GM21390 (cell line): ENCODE data around the gene SLC6A19.

Source experiments
- ATAC-seq: cut with Tn5 transposase; IDR thresholded peaks from one replicate; pipeline ENCODE4 v1.9.1; 2021; ENCODE audit not compliant: unreplicated experiment

SLC6A19 gene

GRCh38 chr5:1179383-1179715 lies 22.0 kb upstream of the SLC6A19 start:
- no peak for ATAC-seq

DNA sequence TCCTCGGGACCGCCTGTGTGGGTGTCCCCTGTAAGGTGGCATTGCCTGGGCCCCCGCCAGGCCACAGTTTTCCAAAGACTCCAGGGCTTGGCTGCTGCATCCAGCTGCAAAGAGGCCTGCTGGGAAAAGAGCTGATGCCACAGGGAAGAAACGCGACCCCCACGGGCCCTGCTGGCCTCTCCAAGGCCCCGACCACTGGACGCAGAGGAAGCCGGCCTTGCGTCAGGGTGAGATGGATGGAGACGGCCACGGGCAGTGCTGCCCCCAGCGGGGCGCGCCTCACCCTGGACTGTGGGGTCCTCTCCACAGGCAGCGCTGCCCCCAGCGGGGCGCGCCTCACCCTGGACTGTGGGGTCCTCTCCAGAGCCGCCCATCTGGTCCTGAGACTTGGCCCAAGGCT lies 21.3 kb upstream of the SLC6A19 start:
- ATAC-seq: no peak

GRCh38 chr5:1180841-1181271 lies 20.5 kb upstream of the SLC6A19 start:
- ATAC-seq: no peak

DNA sequence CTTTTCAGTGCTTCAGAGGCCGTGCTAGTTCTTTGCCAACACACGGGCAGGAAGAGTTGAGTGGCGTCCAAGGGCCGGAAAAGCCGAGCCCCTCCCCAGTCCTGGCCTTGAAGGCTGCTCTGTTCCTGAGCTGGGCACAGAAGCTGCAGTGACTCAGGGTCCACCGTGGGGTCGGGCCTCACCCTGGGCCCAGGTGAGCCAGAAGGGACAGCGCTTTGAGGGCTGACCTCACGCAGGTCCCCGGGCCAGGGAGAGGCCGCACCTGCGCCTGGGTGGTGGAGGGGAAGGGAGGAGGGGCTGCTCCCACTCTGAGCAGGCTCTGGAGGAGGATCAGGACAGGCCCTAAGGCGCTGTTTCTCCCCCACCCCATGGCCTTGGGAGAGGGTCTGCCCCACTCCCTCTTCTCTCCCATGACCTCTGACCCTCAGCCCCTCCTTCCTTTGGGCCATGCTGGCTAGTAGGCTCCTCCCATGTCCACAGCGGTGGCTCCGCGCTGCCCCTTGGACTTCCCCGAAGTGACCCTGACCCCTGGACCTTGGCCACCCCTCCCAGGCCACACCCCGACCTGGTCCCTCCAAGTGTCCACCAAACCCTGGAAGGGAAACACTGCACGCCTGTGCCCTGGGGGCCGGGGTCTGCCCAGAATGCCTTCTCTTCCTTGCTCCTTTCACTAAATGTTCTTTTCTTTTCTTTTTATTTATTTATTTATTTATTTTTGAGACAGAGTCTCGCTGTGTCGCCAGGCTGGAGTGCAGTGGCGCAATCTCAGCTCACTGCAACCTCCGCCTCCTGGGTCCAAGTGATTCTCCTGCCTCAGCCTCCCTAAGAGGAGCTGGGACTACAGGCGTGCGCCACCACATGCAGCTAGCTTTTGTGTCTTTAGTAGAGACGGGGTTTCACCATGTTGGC lies 19.7 kb upstream of the SLC6A19 start:
- ATAC-seq: no peak

GRCh38 chr5:1182360-1182632 lies 19.1 kb upstream of the SLC6A19 start:
- ATAC-seq: no peak

- no peak for ATAC-seq
These were observed 18.6 kb upstream of the SLC6A19 start for GRCh38 chr5:1182633-1183423.

GRCh38 chr5:1183424-1184162 lies 17.8 kb upstream of the SLC6A19 start:
- no peak for ATAC-seq

DNA sequence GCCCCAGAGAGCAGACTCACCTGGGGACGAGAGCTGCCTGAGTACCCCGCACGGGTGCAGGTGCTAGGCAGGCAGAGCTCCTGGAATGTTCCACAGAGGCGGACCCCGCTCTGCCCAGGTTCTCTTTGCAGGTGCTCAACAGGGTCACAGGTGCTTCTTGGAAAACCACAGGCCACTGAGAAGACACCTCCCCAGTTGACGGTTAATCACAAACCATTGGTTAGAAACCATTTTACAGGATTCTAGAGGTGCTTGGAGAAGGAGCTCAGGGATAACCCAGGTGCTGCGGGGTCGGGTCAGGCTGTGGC lies 17.3 kb upstream of the SLC6A19 start:
- no peak for ATAC-seq

- ATAC-seq: no peak
These were observed 16.9 kb upstream of the SLC6A19 start for GRCh38 chr5:1184481-1184880.

- ATAC-seq: no peak
These were observed 16.3 kb upstream of the SLC6A19 start for GRCh38 chr5:1185038-1185627.

DNA sequence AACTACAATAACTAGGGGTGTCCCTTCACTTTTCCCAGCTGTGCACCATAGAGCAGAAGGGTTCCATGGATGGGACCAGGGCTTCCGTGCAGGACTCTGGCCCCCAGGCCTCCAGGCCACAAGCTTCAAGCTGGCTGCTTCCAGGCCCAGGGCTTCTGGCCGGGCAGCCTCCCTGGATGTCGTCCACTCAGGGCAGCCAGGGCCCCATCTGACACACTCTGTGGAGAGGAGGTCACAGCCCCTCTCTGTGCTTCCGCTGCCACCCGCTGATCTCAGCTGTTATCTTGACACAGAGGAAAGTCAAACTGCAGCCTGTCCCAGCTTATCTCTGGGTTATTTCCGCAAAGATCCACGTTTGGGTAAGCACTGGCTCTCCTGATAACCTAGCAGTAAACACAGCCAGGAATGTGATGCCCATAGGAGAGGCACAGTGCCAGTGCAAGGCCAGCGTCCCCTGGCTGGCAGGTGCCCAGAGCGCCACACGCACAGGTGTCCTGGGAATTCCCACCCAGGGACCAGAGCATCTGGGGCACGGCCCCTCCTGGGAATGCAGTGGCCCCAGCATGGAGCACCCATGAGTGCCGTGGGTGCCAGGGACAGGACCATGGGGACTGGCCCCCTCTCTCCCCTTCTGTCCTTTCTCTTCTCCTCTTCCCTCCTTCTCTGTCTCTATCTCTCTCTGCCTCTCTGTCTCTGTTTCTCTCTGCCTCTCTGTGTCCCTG lies 15.6 kb upstream of the SLC6A19 start:
- no peak for ATAC-seq

- no peak for ATAC-seq
These were observed 14.8 kb upstream of the SLC6A19 start for GRCh38 chr5:1186351-1187233.

DNA sequence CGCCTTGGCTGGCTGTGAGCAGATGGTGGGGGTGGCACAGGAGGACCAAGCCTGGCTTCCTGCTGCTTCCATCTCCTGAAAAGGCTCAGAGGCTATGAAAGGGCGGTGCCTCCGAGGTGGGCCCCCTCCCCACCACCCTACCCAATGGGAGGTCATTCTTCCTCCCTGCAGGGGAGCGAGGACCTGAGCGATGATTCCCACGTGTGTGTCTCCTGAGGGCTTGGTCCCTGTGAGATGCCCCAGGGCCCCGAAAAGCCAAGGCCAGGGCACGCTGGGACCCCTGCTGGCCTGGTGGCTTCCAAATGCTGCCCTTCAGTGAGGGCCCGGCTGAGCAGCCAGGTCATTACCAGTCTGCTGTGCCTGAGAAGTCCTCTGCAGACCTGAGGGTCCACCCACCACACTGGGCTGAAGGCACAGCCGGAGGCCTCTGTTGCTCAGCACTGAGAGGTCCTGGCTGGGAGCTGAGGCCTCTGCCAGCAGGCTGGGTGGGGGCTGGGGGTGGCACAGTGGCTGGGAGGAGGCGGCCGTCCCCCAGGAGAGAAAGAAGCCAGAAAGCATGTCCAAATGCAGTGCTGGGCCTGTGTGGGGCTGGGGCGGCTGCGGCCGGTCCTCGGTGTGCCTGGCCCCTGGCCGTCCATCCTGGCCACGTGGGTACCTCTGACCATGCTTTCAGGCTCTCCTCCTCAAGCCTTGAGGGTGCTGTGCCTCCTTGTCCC lies 14.0 kb upstream of the SLC6A19 start:
- ATAC-seq: no peak

DNA sequence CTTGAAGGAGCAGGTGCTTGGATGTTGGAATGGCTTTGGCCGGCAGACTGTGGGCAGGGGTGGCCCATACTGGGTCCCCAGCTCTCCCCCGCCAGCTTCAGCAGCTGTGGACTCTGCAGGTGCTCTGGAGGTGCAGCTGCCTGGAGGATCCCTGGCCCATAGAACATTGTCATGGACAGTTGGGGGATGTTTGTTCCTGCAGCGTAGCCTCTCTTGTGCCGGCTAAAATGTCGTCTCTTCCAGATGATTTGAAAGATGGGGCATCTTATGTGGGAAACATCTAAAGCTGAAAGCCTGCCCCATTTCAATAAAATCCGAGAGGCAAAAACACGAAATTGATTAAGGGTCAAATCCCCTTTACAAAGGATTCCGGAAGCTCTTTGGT lies 13.5 kb upstream of the SLC6A19 start:
- ATAC-seq: no peak

DNA sequence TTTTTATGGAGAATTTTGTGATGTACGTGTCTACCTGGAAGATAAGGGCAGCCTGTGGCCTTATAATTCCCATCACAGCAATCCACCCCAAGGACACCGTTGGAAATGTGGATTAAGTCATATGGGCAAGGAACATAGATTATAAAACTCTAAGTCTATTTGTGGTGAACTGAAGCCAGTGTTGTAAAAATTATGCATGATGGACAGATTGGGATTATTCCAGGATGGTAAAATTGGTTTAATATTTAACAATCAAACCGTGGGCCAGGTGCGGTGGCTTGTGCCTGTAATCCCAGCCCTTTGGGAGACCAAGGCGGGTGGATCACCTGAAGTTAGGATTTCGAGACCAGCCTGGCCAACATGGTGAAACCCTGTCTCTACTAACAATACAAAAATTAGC lies 12.9 kb upstream of the SLC6A19 start:
- no peak for ATAC-seq

DNA sequence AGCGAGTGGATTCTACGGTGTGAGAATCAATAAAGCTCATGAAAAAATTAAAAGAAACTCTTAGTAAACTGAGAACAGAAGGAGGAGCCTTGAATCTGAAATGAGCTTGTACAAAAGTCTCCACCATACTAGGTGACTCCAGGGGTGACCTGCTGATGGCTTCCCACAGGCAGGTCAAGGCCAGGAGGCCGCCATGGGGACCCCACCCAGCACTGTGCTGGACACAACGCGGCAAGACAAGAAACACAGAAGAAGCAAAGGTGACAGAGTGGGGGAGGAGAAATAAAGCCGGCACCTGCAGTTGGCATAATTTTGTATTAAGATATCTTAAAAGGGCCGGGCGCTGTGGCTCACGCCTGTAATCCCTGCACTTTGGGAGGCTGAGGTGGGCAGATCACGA lies 12.1 kb upstream of the SLC6A19 start:
- no peak for ATAC-seq

DNA sequence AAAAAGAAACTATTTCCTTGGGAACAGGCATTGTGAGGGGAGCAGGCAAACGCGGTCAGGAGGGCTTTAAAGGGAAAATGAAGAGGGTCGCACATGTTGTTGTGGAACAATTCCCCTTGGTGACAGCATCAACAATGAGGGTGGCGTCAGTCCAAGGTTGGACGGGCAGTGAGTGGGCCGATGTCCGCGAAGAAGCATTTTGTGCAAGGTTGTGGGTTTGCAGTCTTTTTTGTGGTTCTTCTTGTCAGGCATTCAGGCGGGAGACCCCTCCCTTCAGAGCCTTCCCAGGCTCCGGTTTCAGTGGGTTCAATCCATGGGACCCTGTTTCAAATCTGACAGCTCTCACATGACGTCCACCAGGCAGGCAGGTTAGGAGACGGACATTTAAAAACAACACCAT lies 11.1 kb upstream of the SLC6A19 start:
- ATAC-seq: no peak

- no peak for ATAC-seq
These were observed 10.6 kb upstream of the SLC6A19 start for GRCh38 chr5:1190837-1191239.

GRCh38 chr5:1192971-1193590 lies 8.3 kb upstream of the SLC6A19 start:
- ATAC-seq: no peak
